Heart left ventricle (tissue), 16 donors: Measurements from ENCODE around the gene CFHR4. TPM values are rescaled to one million over a fixed set of nuclear protein-coding genes. Genes with fewer than 3 reads are reported as not detected.
"Not testable (repeated sequence)": the region's sequence is repeated elsewhere in the genome, so short reads cannot be mapped to it uniquely, and the experiment has no call there.

Source experiments
- ATAC-seq, 4 donors: fragments of 200-7000 bp; cut with Tn5 transposase; one replicate each; pipeline ENCODE4 v1.9.1; 2020 to 2022; ENCODE audit warnings: moderate library complexity in 4 of 4, mild to moderate bottlenecking in 3 of 4, moderate number of reproducible peaks in 1 of 4
- DNase-seq, 5 donors: peaks; one replicate each; pipeline ENCODE4 v3.0.0-alpha.2; 2020
- H3K27ac ChIP-seq, 12 donors: fragments of 200-600 bp; sonication (generic) in 4 of 12; one replicate each; pipeline versions ENCODE4 v1.5.0 to v1.8.0; 2016 to 2022; ENCODE audit warnings: mild to moderate bottlenecking in 2 of 12
- H3K27me3 ChIP-seq, 9 donors: fragments of 200-600 bp; sonication (generic) in 2 of 9; one replicate each; pipeline versions ENCODE4 v1.5.1 to v1.8.0; 2016 to 2022; ENCODE audit warnings: mild to moderate bottlenecking in 3 of 9
- H3K36me3 ChIP-seq, 9 donors: fragments of 200-600 bp; sonication (generic) in 2 of 9; one replicate each; pipeline versions ENCODE4 v1.5.0 to v1.8.0; 2018 to 2022; ENCODE audit warnings: mild to moderate bottlenecking in 2 of 9
- H3K4me1 ChIP-seq, 12 donors: fragments of 200-600 bp; sonication (generic) in 4 of 12; one replicate each; pipeline versions ENCODE4 v1.5.0 to v1.8.0; 2016 to 2022; ENCODE audit warnings: mild to moderate bottlenecking in 3 of 12
- H3K4me3 ChIP-seq, 12 donors: fragments of 200-600 bp; sonication (generic) in 4 of 12; one replicate each; pipeline versions ENCODE4 v1.5.0 to v1.8.0; 2017 to 2022; ENCODE audit warnings: mild to moderate bottlenecking in 9 of 12, moderate library complexity in 4 of 12
- H3K9me3 ChIP-seq, 12 donors: fragments of 200-600 bp; sonication (generic) in 4 of 12; one replicate each; pipeline versions ENCODE4 v1.5.0 to v1.8.0; 2016 to 2022; ENCODE audit warnings: mild to moderate bottlenecking in 1 of 12
- CTCF ChIP-seq, 12 donors: fragments of 200-600 bp; sonication (generic) in 4 of 12; IDR thresholded peaks; one replicate each; pipeline versions ENCODE4 v1.5.0 to v1.8.0; 2018 to 2022; ENCODE audit warnings: antibody characterized with exemption in 12 of 12, mild to moderate bottlenecking in 5 of 12
- POLR2A ChIP-seq, 2 donors: fragments of 450-650 bp; IDR thresholded peaks; one replicate each; pipeline ENCODE4 v1.6.1; 2017; ENCODE audit warnings: antibody characterized with exemption in 2 of 2, mild to moderate bottlenecking in 2 of 2, moderate library complexity in 2 of 2
- WGBS, 4 donors: extraction: QIAGEN DNeasy Blood & Tissue Kit in 2 of 4; methylation state at CpG; one replicate each; pipeline versions ENCODE4 v1.1.5 to v1.1.7; 2013 to 2018; 5-methylcytosine and 5-hydroxymethylcytosine counted together
- intact Hi-C, 10 donors: fragments of 100-400 bp; cut with DNase I; formaldehyde crosslinking; loops; one replicate each; pipeline versions ENCODE4 v1.11.1 to v1.14.2; 2022
- polyA plus RNA-seq, 2 donors: library from polyadenylated mRNA; stranded (reverse); fragments of 200-250 nt; gene quantifications; one replicate each; pipeline ENCODE4 v1.2.3, GENCODE V29; 2013
- total RNA-seq, 9 donors: library from RNA; depleted of rRNA in 2 of 9; stranded (reverse); fragments of >200 nt in 2 of 9; fragmentation: NEBNext Ultra II Directional in 3 of 9; extraction: Animal tissue kit (Norgen Biotek cat#: 25700) in 3 of 9; gene quantifications; one replicate each; pipeline versions ENCODE4 v1.1.0 to v1.2.4, GENCODE V29; 2016 to 2023
- donor health status: ischemic (EF 13 %, LVEDD 7.1; RV severe dilation, severe dysfunction).
- donor health status: healthy with polysubstance abuse.
- donor health status: DM: no; HTN: yes; CAD: no.
- donor health status: DM: no; HTN: no; CAD: no.
- donor health status: ischemic (EF 25% LVEDD 6.9; RV normal size, moderate dysfunction).
- donor health status: ischemic (EF 25% LVEDD 5.7; RV mildly dilated, moderate dysfunction).
- donor health status: healthy.
- donor health status: DM: yes; HTN: yes; CAD: no.
- donor health status: ischemic (EF 35%, LVEDD 5.7; RV mildly dilated, moderate dysfunction).
- donor health status: nonischemic (EF 11% LVEDD 7.7; RV severe dilation, severe dysfunction).
- donor health status: DM: yes; HTN: yes; CAD: no.
- donor health status: PGD.
- donor health status: ischemic (EF 29% LVEDD 5.4; RV normal size, mild dysfunction).
- donor health status: nonischemic (EF 23%, LVEDD 6.1; RV moderate dilation, normal function).

CFHR4 gene
- total and polyA plus RNA-seq, 11 donors, result not detected

- peaks cover 0 to 29% (median 0%) of the 10 kb centered on the region in 9 donors for H3K27me3 ChIP-seq
- no peaks in the 10 kb centered on the region for H3K4me1 ChIP-seq
- WGBS, 4 donors, result 69 to 72% (median 70%) methylated on average over 8 of the region's 8 CpGs
- H3K4me3 ChIP-seq, result no peak overlapping the region
- H3K9me3 ChIP-seq, result no peaks in the 10 kb centered on the region
- TF ChIP-seq CTCF (IDR thresholded peaks at IDR 0.05) (no peak), POLR2A (IDR thresholded peaks at IDR 0.05) (no peak)
- ATAC-seq, result no peak
- intact Hi-C loops, result no loop called here
- no peaks in the 10 kb centered on the region for H3K36me3 ChIP-seq
- no peak for DNase-seq
- no peak overlapping the region for H3K27ac ChIP-seq
These were observed 8.5 kb downstream of the CFHR4 start for GRCh38 chr1:196896355-196896754.

- intact Hi-C loops, result no loop called here
- no peaks in the 10 kb centered on the region for H3K9me3 ChIP-seq
- no peak for TF ChIP-seq POLR2A (IDR thresholded peaks at IDR 0.05)
- no peak for TF ChIP-seq CTCF (IDR thresholded peaks at IDR 0.05)
- 11 to 40% (median 20%) methylated on average over 25 to 26 of the region's 26 CpGs for WGBS, 4 donors
- no peaks in the 10 kb centered on the region for H3K36me3 ChIP-seq
- no peaks in the 10 kb centered on the region for H3K4me1 ChIP-seq
- H3K27ac ChIP-seq, result no peak overlapping the region
- no peak overlapping the region for H3K4me3 ChIP-seq
- ATAC-seq (no peak), DNase-seq (no peak)
- H3K27me3 ChIP-seq, result peaks cover 0 to 29% (median 0%) of the 10 kb centered on the region in 9 donors
These were observed 9.4 kb downstream of the CFHR4 start for GRCh38 chr1:196897158-196897828.

DNA sequence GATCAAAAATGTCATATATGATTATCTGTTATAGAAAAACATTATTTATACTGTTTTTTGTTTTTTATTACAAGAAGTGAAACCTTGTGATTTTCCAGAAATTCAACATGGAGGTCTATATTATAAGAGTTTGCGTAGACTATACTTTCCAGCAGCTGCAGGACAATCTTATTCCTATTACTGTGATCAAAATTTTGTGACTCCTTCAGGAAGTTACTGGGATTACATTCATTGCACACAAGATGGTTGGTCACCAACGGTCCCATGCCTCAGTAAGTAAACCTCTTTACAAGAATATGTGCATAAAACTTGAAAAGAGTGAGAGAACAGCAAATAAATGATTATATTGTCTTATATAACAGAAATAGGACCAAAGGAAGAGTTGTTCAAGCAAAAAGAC, 14.5 kb downstream of the CFHR4 start:
- Histone ChIP-seq H3K36me3 (no peaks in the 10 kb centered on the region), H3K4me3 (no peak overlapping the region), H3K27me3 (peaks cover 0 to 19% (median 0%) of the 10 kb centered on the region in 9 donors), H3K9me3 (no peaks in the 10 kb centered on the region), H3K27ac (no peak overlapping the region), H3K4me1 (no peaks in the 10 kb centered on the region)
- intact Hi-C loops, result no loop called here
- DNase-seq, result no peak
- WGBS, 4 donors, result 77 to 83% (median 81%) methylated on average over 2 of the region's 2 CpGs
- ATAC-seq, result no peak
- no peak for TF ChIP-seq CTCF (IDR thresholded peaks at IDR 0.05)
- TF ChIP-seq POLR2A (IDR thresholded peaks at IDR 0.05), result no peak

DNA sequence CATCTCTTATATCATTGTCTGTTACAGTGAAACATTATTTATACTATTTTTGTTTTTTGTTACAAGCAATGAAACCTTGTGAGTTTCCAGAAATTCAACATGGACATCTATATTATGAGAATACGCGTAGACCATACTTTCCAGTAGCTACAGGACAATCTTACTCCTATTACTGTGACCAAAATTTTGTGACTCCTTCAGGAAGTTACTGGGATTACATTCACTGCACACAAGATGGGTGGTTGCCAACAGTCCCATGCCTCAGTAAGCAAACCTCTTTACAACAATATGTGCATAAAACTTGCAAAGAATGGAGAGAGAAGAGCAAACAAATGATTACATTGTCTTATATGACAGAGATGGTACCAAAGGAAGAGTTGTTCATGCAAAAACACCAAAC, 22.4 kb downstream of the CFHR4 start:
- H3K4me3 ChIP-seq, result no peak overlapping the region
- H3K27me3 ChIP-seq, result no peaks in the 10 kb centered on the region
- no peak overlapping the region for H3K27ac ChIP-seq
- DNase-seq, result no peak
- no peaks in the 10 kb centered on the region for H3K9me3 ChIP-seq
- intact Hi-C loops, result no loop called here
- H3K36me3 ChIP-seq, result no peaks in the 10 kb centered on the region
- ATAC-seq, result no peak
- no peaks in the 10 kb centered on the region for H3K4me1 ChIP-seq
- WGBS, 4 donors, result 97 to 98% (median 97%) methylated on average over 2 of the region's 2 CpGs
- no peak for TF ChIP-seq POLR2A (IDR thresholded peaks at IDR 0.05)
- TF ChIP-seq CTCF (IDR thresholded peaks at IDR 0.05), result no peak

- ATAC-seq, H3K9me3 ChIP-seq, H3K27ac ChIP-seq, H3K4me1 ChIP-seq, intact Hi-C loops, H3K4me3 ChIP-seq, H3K27me3 ChIP-seq, DNase-seq, H3K36me3 ChIP-seq: not testable (repeated sequence)
- 38 to 57% (median 43%) methylated on average over 5 of the region's 5 CpGs for WGBS, 4 donors
These were observed 24.4 kb downstream of the CFHR4 start for GRCh38 chr1:196912283-196912682.

DNA sequence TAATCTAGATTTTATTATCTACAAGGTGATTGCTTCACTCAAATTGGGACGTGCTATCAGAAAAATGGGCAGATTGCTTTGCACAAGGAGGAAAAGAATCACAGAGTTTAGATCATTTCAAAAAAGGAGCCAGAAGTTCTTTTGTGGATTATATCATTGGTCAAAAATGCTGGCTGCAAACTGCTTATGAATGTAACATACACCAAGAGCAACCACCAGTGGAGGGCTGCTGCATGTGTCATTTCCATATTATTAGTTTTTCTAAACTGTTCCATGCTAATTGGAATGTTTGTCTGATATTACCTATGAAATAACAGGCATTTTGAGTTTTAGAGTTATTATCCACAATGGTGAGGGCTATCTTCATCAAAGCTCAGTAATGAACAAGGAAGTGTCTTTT, 39.0 kb downstream of the CFHR4 start:
- WGBS, 4 donors, result 53 to 77% (median 60%) methylated on average over 1 of the region's 1 CpG
- DNase-seq, H3K36me3 ChIP-seq, H3K9me3 ChIP-seq, H3K27me3 ChIP-seq, H3K4me1 ChIP-seq, ATAC-seq, H3K4me3 ChIP-seq, H3K27ac ChIP-seq: not testable (repeated sequence)
- intact Hi-C loops, result loop anchor here in 1 of 10 donors (10.0 kb wide), 1 partner anchor 132 kb away; no protein-coding TSS in a partner anchor

GRCh38 chr1:196932853-196933252, 45.0 kb downstream of the CFHR4 start:
- 79 to 88% (median 84%) methylated on average over 2 of the region's 2 CpGs for whole genome bisulfite sequencing, 4 donors
- H3K4me1 ChIP-seq, DNase-seq, H3K4me3 ChIP-seq, H3K9me3 ChIP-seq, ATAC-seq, H3K36me3 ChIP-seq, intact Hi-C loops, H3K27ac ChIP-seq, H3K27me3 ChIP-seq: not testable (repeated sequence)
